ENCODE results near the gene VEZF1.
A peak's percentile ranks its signal among the peaks of the same experiment; 100 is the strongest.
"Not testable (repeated sequence)": the region's sequence is repeated elsewhere in the genome, so short reads cannot be mapped to it uniquely, and the experiment has no call there.

The VEZF1 gene

DNA sequence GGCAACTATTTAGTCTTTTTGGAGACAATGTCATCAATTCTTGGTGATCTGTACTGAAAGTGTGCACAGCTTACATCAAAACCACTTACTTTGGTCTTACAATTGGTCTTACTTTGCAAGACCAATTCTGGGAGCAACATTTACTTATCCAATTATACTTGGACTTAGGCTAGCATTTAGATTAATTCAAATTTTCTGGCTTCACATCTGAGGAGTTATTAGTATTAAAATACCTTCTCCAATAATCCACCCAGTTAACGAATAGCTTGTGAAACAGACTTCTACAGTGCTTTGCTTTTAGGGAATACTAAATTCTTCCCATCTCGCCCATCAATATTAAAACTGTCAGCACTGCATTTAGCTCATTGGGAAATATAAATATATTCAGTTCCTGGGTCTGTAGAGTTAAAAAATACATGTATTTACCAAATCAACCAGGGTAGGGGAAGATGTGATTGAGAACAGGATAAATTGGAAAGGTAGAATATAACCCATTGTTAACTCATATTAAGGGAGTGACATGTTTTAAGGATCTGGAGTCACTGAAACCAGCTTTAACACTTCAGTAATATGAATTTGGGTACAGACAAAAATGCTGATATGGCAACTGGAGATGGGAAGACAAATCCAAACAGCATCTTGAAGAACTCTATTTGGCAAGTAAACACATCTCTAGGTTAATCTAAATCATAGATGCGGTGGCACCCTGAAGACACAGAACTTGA is 9.2 kb upstream of the VEZF1 start:
- no peak for DNase-seq

DNA sequence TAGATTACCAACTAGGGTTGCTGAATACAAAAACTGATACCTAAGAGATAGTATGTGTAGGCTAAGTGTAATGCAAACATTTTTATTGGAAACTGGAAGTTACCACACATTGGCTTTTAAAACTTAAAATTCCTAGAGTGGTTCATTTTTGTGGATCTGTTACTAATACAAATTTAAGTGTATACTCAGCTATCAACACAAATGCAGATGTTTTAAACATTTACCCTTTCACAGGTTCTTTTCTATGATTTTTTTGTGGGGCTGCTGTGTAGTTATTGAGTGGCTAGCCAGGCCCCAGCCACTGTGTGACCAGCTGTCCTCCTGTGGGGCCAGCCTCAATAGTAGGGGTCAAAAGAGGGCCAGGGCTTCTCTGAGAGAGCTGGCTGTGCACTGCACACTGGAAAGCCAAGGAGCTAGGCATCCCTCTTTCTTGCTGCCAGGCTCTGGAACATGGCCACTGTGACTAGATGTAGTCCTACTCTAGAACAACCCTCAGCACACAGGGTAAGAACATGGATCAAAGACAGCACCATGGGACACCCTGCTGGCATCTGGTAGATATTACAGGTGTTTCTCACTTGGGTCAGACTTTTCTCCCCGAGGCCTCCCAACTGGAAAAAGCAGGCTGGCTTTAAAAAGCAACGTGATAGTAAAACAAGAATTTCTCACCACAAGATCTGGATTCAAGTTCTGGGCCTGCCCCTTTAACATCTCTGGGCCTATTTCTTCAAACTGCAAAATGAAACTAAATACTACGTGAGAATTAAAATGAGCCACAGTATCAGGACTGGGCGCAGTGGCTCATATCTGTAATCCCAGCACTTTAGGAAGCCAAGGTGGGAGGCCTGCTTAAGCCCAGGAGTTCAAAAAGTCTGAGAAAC is 7.3 kb upstream of the VEZF1 start:
- DNase-seq, result peak; percentile 84

DNA sequence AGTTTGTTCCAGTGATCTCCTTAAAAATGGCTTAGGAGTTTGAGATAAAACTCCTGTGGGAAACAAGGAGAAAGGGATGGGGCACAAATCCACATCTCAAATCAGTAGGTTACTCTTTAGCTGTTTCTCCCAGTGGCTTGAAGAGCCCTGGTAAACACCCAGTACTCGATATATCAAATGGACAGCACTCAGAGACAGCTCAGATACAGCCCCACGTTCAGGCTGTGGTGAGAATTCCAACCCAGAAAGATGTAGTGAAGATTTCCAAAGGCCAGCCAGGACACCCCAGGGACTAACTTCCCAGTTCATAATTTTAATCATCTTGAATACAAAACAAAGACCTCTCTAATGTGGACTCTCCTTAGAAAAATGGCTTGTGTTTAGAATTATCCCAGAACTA is 6.4 kb upstream of the VEZF1 start:
- DNase-seq, result no peak

GRCh38 chr17:57993471-57994365 is 5.7 kb upstream of the VEZF1 start:
- no peak for DNase-seq

- no peak for DNase-seq
Measured at GRCh38 chr17:57991537-57991936, 3.5 kb upstream of the VEZF1 start.

GRCh38 chr17:57990037-57990436 is 2.0 kb upstream of the VEZF1 start:
- no peak for DNase-seq

- peak; percentile 79 for DNase-seq
Measured at GRCh38 chr17:57988301-57989250, 522 bp upstream of the VEZF1 start.

GRCh38 chr17:57986841-57987580 is 1.0 kb downstream of the VEZF1 start:
- no peak for DNase-seq

DNA sequence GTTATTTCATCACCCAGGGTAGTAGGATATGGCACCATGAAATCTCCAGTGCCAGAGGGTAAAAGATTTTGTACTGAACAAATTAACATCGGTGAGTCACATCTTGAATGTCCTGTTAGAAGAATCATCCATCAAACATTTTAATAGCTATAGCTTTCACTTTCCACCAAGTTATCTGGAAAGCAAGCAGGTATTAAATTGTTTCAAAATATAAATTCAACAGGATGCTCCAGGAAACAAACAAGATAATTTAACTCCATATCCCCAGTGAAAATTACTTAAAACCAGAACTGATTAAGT is 2.4 kb downstream of the VEZF1 start:
- DNase-seq, result no peak

DNA sequence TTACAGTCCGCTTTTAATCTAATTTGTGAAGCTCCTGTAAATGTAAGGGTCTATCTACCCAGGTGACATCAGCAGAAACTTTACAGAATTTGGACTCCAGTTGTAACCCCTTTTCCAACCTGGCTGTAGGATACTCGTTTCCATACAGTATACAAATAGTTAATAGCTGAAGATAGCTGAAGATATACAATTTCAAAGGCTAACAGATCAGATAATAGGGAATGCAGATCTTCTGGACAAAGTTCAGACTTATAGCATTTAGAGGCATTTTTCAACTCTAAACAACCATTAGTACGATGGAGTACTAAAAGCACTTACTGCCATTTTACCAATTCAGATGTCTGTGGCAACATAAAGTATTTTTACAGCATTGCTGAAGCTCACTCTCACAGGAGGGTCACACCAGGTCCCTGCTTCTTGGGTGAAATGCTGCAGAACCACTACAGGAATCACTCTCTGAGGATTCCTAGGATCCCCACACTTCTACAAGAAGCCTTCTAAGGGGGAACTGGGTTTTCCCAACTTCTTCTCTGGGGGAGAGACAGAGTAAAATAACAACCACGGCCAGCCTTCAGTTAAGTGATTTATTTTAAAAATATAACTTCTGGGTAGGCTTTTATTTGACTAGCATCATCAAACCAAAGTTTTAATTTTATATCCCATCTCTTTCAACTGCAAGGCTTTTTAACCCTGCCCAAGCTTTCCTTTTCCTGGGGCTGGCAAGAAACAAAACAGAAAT is 2.9 kb downstream of the VEZF1 start:
- DNase-seq, result no peak

DNA sequence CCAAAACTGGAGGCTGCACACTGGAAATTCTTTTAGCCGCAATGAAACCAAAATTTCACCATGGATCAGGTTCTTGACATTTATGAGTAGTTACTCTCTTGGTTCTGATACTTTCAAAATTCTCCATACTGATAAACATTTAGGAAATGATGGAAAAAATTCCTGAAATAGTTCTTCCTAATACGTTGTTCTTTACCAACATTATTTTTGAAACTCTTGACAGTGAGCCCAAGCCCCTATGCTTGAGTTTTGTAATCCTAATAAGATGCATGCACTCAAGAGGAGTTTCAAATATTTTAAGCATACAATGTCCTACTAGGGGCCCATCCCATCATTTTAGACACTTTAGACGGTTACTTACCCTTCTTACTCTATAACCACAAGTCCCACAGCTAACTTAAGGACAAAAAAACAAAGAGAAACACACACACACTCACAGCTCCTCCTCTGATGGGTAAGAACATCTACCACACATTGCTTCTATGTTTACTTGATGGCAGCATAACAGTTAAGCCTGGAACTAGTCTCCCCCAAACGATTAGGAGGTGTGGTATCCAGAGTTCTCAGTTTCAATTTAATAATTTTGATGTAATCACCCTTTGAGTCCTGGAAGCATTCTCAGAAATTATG is 3.7 kb downstream of the VEZF1 start:
- DNase-seq, result no peak

DNA sequence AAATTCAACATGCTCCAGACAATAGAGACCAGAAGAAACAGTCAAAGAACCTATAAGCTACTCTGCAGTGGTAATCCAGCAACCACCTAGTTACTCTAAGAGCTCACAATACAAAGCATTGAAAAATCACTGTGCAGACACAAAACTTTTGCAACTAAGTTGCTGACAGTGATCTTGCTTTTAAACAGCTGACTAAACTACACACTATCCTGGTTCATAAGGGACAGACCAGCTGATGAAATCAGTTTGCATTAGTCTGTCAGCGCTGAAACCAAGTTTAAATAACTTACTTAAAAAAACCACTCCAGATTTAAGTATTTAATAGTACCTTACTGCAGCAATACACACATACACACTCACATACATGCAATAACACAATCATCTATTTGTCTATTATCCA is 4.6 kb downstream of the VEZF1 start:
- DNase-seq, result no peak

- no peak for DNase-seq
Measured at GRCh38 chr17:57982452-57983170, 5.4 kb downstream of the VEZF1 start.

- no peak for DNase-seq
Measured at GRCh38 chr17:57980522-57980921, 7.5 kb downstream of the VEZF1 start.

DNA sequence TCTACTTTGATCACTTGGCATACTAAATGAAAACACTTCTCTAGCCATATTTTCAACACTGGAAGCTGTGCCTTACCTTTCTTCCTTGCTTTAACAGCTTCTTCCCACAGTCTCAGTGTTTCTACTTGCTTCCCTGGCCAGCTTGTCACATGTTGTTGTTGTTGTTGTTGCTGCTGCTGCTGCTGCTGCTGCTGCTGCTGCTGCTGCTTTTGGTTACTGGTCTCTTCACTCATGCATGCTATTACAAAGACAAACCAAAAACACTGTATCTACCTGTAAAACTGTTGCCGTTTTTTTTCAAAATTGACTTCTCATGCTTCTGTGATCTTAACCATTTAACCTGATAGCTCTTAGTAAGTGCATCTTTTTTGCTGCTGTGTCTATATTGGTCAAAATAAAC is 9.0 kb downstream of the VEZF1 start:
- DNase-seq, result no peak

DNA sequence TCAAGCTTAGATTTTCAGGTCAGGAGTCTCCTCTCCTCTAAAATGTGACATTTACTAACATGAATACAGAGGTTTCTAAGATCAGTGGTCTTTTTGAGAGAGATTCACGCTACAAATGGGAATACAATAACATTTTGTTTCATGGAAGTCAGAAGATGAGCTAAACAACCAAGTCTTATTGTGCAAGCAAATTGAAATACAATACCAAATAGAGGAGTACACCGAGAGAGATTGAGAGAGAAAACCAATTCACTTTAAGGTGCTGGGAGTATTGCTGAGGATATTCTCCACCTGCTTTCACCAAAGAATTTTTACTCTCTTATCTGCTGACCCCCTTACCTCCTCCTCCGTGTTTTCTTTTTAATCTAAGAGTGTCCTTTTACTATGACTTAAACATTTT is 11.5 kb downstream of the VEZF1 start:
- DNase-seq, result no peak

DNA sequence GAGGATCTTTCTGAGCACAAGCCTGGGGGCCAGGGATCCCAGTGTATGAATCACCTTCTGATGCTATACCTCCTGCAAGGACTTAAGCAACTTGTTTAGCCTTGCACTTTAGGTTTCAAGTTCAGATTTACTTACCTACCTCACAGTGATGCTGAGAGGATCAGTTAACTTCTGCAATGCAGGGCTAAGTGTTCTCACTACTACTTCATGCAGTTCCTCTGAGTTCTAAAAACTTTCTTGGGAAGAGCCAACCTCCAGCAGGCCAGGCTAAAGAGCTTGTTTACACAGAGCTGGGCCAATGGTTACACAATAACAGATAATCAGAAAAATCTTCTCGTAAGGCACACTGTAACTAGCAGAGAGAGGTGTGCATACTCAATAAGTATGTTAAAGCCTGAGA is 13.0 kb downstream of the VEZF1 start:
- DNase-seq, result no peak

- not testable (repeated sequence) for DNase-seq
Measured at GRCh38 chr17:57974053-57974824, 13.8 kb downstream of the VEZF1 start.

- no peak for DNase-seq
Measured at GRCh38 chr17:57972151-57972550, 15.9 kb downstream of the VEZF1 start.

Data from NCI-H1436 (cell line).